Nephron progenitor cell (in vitro differentiated cells): ENCODE measurements around the gene SBF2.
A peak's percentile ranks its signal among the peaks of the same experiment; 100 is the strongest.

Experiments
- DNase-seq: peaks from one replicate; pipeline ENCODE4 v3.0.0; 2021
- H3K27ac Mint-ChIP-seq: 2 replicates; pipeline ENCODE4 v1.8.0; 2021; ENCODE audit warnings: mild to moderate bottlenecking, moderate library complexity, mixed read lengths
- H3K27me3 Mint-ChIP-seq: 2 replicates; pipeline ENCODE4 v1.8.0; 2021; ENCODE audit warnings: mild to moderate bottlenecking, low read depth, mixed read lengths; ENCODE audit not compliant: poor library complexity
- H3K36me3 Mint-ChIP-seq: 2 replicates; pipeline ENCODE4 v1.8.0; 2021; ENCODE audit warnings: low read depth, mixed read lengths
- H3K4me1 Mint-ChIP-seq: 2 replicates; pipeline ENCODE4 v1.8.0; 2021; ENCODE audit warnings: mixed read lengths
- H3K4me3 Mint-ChIP-seq: 2 replicates; pipeline ENCODE4 v1.8.0; 2021; ENCODE audit warnings: mild to moderate bottlenecking, moderate library complexity, mixed read lengths
- H3K9me3 Mint-ChIP-seq: 2 replicates; pipeline ENCODE4 v1.8.0; 2021; ENCODE audit warnings: mild to moderate bottlenecking, moderate library complexity, mixed read lengths
- CTCF ChIP-seq: fragments of 200-600 bp; sonication (generic); IDR thresholded peaks from 2 replicates; pipeline ENCODE4 v1.5.0; 2021; ENCODE audit warnings: antibody characterized with exemption

SBF2 gene

GRCh38 chr11:10303558-10304363 lies 9.7 kb upstream of the SBF2 start:
- Mint-ChIP-seq H3K4me1 (peaks cover 56% of the 10 kb centered on the region), H3K4me3 (peak overlapping the region; percentile 92), H3K9me3 (no peaks in the 10 kb centered on the region), H3K27ac (no peak overlapping the region), H3K36me3 (no peaks in the 10 kb centered on the region), H3K27me3 (peaks cover 92% of the 10 kb centered on the region)
- peak; percentile 22 for DNase-seq
- no peak for TF ChIP-seq CTCF

- Mint-ChIP-seq H3K27ac (no peak overlapping the region), H3K4me3 (peak overlapping the region; percentile 92), H3K36me3 (no peaks in the 10 kb centered on the region), H3K9me3 (no peaks in the 10 kb centered on the region), H3K4me1 (peaks cover 51% of the 10 kb centered on the region), H3K27me3 (peaks cover 91% of the 10 kb centered on the region)
- TF ChIP-seq CTCF = no peak
- peak; percentile 61 for DNase-seq
Measured at GRCh38 chr11:10302744-10303557, 8.9 kb upstream of the SBF2 start.

- peak overlapping the region; percentile 92 for H3K4me3 Mint-ChIP-seq
- TF ChIP-seq CTCF = no peak
- no peaks in the 10 kb centered on the region for H3K9me3 Mint-ChIP-seq
- H3K27ac Mint-ChIP-seq = no peak overlapping the region
- peaks cover 46% of the 10 kb centered on the region for H3K4me1 Mint-ChIP-seq
- H3K27me3 Mint-ChIP-seq = peaks cover 87% of the 10 kb centered on the region
- H3K36me3 Mint-ChIP-seq = no peaks in the 10 kb centered on the region
- no peak for DNase-seq
Measured at GRCh38 chr11:10302359-10302743, 8.3 kb upstream of the SBF2 start.

- H3K27ac Mint-ChIP-seq = no peak overlapping the region
- H3K4me1 Mint-ChIP-seq = peaks cover 41% of the 10 kb centered on the region
- H3K36me3 Mint-ChIP-seq = no peaks in the 10 kb centered on the region
- no peak for TF ChIP-seq CTCF
- peak overlapping the region; percentile 92 for H3K4me3 Mint-ChIP-seq
- H3K9me3 Mint-ChIP-seq = no peaks in the 10 kb centered on the region
- DNase-seq = no peak
- peaks cover 84% of the 10 kb centered on the region for H3K27me3 Mint-ChIP-seq
Measured at GRCh38 chr11:10301656-10302358, 7.8 kb upstream of the SBF2 start.

GRCh38 chr11:10298342-10298741 lies 4.3 kb upstream of the SBF2 start:
- H3K9me3 Mint-ChIP-seq = no peaks in the 10 kb centered on the region
- peaks cover 73% of the 10 kb centered on the region for H3K27me3 Mint-ChIP-seq
- no peak for TF ChIP-seq CTCF
- no peak overlapping the region for H3K4me3 Mint-ChIP-seq
- H3K36me3 Mint-ChIP-seq = no peaks in the 10 kb centered on the region
- no peak overlapping the region for H3K27ac Mint-ChIP-seq
- H3K4me1 Mint-ChIP-seq = peaks cover 29% of the 10 kb centered on the region
- no peak for DNase-seq
